ENCODE results near the gene PRRC2A.

DNA sequence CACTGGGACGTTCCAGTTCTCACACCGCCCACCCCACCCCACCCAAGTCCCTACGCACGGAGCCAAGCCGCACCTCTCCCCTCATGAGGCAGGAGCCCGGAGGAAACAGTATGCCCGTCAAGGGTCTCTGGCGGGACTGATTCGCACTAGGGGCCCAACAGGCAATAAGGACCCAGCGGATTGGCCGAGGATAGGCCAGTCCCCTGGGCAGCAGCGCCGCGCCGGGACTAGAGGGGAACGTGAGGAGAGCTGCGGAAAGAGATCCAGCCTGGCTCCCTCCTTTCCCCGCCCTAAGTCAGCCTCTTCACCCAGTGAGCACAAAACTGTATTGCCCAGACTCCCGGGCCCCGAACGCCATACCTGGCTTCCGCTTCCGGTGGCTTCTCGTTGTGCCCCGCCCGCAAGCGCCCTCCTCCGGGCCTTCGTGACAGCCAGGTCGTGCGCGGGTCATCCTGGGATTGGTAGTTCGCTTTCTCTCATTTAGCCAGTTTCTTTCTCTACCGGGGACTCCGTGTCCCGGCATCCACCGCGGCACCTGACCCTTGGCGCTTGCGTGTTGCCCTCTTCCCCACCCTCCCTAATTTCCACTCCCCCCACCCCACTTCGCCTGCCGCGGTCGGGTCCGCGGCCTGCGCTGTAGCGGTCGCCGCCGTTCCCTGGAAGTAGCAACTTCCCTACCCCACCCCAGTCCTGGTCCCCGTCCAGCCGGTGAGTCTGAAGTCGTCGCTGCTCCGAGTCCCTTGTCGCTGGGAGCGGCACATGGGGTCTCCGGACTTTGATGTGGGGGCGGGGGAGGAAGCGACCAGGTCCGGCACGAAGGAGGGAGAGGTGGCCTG lies 45.2 kb downstream of the PRRC2A start, which contains the start of gene CSNK2B:
- TF ChIP-seq, protein P1, sequence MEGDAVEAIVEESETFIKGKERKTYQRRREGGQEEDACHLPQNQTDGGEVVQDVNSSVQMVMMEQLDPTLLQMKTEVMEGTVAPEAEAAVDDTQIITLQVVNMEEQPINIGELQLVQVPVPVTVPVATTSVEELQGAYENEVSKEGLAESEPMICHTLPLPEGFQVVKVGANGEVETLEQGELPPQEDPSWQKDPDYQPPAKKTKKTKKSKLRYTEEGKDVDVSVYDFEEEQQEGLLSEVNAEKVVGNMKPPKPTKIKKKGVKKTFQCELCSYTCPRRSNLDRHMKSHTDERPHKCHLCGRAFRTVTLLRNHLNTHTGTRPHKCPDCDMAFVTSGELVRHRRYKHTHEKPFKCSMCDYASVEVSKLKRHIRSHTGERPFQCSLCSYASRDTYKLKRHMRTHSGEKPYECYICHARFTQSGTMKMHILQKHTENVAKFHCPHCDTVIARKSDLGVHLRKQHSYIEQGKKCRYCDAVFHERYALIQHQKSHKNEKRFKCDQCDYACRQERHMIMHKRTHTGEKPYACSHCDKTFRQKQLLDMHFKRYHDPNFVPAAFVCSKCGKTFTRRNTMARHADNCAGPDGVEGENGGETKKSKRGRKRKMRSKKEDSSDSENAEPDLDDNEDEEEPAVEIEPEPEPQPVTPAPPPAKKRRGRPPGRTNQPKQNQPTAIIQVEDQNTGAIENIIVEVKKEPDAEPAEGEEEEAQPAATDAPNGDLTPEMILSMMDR (IDR thresholded peaks at IDR 0.05) = peak in 1 of 6 experiments; percentile 12
- TF ChIP-seq POLR2A (IDR thresholded peaks at IDR 0.05) = peak in 3 of 4 donors; percentile 68 to 87 (median 73)
